Activated CD8-positive, alpha-beta memory T cell treated with anti-CD3 and anti-CD28 coated beads for 36 hours (primary cell): ENCODE data around the gene MINK1. TPM values are rescaled to one million over a fixed set of nuclear protein-coding genes. Genes with fewer than 3 reads are reported as not detected.

Experiments
- CTCF ChIA-PET: fragments of 350-600 bp; sonication (Branson Sonifier 250); formaldehyde crosslinking; loops from one replicate; lab custom pipeline; 2021; ENCODE audit warnings: antibody characterized with exemption; lab: Charles Lee
- POLR2A ChIA-PET: fragments of 350-600 bp; sonication (Branson Sonifier 250); formaldehyde crosslinking; loops from one replicate; lab custom pipeline; 2021; ENCODE audit warnings: antibody characterized with exemption; lab: Charles Lee
- total RNA-seq, 2 experiments: library from RNA; stranded (reverse); gene quantifications; one replicate each; pipeline ENCODE4 v1.2.3, GENCODE V29; 2021

The MINK1 gene
- total RNA-seq, 2 experiments from 2014 or later: 46.8 to 48.5 TPM

DNA sequence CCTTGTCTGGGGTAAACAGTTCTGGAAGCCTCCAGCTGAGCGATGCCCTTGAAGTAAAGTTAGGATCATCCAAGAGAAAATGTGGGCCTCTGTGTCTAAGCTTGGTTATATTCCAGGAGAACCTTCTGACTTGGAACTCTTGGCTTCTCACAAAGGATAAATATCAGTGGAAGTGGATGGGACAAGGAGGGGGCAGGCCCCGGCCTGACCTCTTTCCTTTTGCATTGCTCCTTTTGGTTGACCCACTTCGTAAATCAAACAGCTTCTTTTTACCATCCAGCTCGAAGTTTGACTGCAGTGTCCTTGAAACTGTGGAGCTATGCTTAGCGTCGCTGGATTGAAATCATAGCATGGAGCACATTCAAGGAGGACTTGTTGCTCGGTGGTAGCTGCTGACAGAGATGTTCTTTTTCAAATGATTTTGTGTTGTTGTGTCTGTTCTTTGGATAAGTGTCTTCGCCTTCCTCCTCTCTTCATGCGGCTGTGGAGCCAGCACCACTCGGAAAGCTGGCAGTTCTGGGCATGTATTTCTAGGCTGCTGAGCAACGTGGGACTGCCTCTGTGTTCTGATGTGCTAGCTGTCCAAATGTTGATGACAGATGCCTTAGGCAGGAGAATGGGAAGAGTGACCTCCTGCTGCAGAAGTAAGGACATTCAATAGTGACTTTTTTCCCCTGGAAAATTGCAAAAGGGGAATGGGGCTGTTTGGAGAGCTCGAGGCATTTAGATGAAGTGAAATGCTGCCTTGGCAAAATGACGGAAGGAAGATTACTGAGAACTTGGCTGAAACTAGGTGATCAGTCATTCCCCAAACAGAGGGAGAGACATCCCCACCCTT is 4.5 kb downstream of the MINK1 start:
- POLR2A ChIA-PET: interaction anchor here (0.6 to 0.9 kb wide), 2 partner anchors 20 to 31 kb away, joined by 4 to 7 read pairs; partner anchors contain the start of gene PLD2
- CTCF ChIA-PET: interaction anchor here (1.4 kb wide), 1 partner anchor 49 kb away, joined by 4 read pairs; no protein-coding TSS in a partner anchor

DNA sequence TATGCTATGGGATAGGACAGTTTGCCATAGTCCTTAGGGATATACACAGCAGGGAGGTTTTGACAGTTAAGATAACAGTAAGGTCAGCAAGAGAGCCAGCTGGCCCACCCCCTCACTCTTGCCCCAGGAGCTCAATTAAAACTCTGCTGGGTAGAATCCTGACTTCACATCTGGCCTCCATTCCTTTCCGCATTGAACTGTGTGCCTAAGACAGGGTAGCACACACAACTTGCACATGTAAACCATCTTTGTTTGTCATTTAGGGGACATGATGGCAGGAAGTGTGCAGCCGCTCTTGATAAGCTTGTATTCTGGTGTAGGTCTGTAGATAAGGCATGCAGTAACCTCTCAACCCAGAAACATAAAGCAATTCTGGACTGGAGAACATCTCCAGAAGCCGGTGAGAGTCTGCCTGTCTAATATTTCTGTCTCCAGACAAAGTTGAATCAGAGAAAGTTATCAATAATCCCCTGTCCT is 5.2 kb downstream of the MINK1 start:
- ChIA-PET CTCF (interaction anchor here (0.6 to 1.4 kb wide), 2 partner anchors 48 to 53 kb away, joined by 3 to 4 read pairs; no protein-coding TSS in a partner anchor), POLR2A (interaction anchor here (0.9 kb wide), 1 partner anchor 32 kb away, joined by 7 read pairs; the partner anchor contains the start of gene PLD2)

DNA sequence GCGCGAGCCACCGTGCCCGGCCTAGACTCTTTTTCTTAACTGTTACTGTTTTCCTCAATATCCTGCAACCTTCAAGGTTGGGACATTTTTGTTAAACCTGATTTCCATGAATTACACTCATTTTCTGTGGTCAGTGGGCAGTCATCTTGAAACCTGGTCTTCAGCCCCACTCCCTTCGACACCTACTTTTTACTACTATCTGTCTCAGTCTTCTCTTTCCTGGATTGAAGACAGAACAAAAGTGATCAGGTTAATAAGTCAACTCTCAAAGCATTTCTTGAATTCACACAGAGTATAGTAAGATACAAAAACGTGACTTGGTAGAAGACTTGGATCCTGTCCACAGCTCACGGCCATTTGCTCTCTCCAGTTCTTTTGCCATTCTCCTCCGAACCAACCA is 6.1 kb downstream of the MINK1 start:
- CTCF ChIA-PET: no interaction called here
- POLR2A ChIA-PET: interaction anchor here (0.6 kb wide), 2 partner anchors 123 to 641 kb away, joined by 3 to 6 read pairs; no protein-coding TSS in a partner anchor

DNA sequence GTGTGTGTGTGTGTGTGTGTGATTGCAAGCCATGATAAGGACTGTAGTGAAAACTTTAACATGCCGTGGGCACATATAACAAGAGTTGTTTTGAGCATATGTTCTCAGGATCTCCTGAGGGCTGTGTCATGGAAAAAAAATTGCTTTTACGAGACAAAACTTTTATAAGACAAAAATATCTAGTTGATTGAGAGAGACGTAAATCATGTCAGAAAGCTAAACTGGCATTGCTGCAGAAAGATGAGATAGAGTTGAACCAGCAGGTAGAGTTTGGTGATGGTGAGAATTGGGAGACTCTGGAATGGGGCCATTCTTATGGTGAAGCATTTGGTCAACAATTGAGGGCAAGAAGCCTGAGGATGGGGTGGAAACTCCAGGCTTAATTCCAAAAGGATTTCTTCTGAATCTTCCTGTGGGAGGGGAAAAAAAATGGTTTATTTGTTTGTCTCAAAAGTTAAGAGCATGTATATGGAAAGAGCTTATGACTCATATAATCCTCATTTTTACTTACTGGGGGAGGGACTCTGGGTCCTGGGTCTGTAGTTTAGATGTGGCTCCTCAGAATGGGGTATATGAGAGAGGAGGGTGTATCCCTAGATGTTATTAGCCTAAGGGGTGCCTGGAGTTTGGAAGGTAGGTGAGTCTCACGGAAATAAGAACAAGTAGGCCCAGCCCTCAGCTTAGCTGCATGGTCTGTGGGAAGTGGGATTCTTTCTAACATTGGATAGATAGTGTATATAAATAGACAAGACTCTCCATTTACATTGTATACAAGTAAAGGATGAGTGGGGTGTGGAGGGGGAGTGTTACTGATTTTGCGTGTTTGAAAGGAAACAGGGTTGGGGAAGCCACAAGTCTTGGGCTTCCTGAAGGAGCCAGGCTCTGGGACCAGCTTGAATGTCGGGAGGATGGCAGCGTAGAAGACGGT is 7.1 kb downstream of the MINK1 start:
- ChIA-PET POLR2A (interaction anchor here (0.6 kb wide), 2 partner anchors 124 to 642 kb away, joined by 3 to 6 read pairs; no protein-coding TSS in a partner anchor), CTCF (no interaction called here)

DNA sequence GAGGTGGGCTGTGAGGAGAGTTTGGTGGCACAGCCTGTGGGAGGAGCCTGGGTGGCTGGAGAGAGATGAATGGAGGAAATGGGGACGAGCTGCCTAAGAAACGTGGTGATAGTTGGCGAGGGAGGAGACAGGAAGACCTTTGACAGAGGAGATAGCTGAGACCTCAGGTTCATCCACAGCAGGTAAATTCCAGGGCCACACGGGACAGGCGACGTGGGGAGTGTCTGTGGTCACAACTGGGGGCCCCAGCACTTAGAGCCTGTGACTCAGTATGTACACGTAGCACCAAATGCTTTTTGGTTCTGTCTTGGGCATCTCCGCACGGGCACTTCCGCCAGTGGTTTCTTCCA is 7.7 kb downstream of the MINK1 start:
- POLR2A ChIA-PET: no interaction called here
- CTCF ChIA-PET: no interaction called here

DNA sequence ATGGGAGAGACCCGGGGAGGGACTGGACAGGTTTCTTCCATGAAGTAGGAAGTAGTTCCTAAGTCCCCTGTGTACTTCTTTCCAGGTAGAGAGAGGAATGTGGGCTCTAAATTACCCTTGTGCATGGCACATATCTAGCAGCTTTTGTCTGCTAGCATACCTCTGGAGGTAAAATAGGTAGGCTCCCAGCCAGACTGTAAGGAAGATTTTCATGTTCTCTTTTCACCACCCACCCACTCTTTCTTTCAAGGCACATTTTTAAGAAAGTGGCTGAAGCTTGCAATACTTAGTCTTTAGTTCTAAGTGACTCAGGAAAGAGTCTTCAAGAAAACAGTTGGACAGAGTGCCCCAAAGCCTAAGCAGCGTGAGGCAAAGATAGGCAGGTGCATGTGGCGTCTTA is 9.2 kb downstream of the MINK1 start:
- CTCF ChIA-PET: no interaction called here

DNA sequence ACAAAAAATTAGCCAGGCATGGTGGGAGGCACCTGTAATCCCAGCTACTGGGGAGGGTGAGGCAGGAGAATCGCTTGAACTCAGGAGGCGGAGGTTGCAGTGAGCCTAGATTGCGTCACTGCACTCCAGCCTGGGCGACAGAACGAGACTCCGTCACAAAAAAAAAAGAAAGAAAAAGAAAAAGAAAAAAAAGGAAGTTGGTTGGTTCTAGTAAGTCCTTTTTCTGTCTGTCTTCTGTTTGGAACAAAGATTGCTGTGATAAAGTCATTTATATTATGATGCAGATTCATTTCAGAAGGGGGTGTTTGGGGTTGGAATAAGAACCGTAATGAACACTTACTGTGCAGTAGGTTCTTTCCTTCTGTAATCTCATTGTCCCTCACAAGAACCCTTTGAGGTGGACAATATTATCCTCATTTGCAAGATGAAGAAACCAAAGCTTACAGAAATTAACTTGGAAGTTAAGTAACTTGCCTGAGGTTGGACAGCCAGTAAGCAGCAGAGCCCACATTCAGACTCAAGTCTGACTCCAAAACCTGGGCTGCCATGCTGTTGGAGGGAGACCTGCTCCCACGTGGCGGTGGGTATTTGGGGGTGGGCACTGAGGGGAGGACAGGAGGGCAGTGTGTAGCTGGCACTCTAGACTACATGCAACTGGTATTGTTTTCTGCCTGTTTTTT is 10.3 kb downstream of the MINK1 start:
- CTCF ChIA-PET: no interaction called here
- POLR2A ChIA-PET: no interaction called here

More for the DNA sequence above, 9.2 kb downstream of the MINK1 start:
- POLR2A ChIA-PET: no interaction called here

DNA sequence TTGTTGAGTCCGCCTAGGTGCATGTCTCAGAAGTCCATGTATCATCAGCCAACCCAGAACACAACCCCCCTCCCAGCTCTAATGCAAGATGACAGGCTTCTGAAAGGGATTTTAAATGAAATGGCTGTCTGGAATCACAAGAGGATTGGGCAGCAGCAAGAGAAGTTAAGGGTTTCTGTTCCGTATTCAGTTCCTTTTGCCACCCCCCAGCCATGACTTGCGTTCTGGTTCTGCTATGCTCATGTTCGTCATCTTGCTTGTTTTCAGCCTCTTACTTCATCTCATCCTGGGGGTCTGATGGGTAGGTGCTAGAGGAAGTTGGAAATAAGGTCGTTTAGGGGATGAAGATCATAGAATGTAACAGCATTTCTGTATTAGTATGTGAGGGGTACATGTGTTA is 12.0 kb downstream of the MINK1 start:
- CTCF ChIA-PET: interaction anchor here (0.5 kb wide), 1 partner anchor 628 kb away, joined by 3 read pairs; no protein-coding TSS in a partner anchor
- POLR2A ChIA-PET: no interaction called here

DNA sequence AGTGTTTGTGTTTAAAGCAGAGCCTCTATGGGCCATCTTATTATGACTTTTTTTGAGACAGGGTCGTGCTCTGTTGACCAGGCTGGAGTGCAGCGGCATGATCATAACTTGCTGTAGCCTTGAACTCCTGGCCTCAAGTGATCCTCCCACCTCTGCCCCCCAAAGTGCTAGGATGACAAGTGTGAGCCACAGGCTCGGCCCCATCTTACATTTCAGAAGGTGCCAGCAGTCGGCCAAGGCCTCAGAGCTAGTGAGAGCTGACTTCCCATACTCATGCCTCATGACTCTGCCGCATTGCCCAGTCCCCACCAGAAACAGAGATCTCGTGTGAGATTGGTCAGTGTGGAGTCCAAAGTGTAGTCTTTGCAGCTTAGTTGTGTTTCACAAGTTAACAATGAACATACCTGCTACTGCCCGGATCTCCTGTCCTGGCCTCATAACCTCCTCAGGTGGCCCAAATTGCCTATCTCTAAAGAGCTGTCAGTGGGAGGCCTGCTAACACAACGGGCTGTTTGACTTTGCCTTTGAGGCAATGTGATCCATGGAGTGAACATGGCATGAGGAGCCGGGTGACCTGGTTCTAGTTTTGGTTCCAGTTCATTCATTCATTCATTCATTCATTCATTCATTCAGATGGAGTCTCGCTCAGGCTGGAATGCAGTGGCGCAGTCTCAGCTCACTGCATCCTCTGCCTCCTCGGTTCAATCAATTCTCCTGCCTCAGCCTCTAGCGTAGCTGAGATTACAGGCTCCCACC is 13.7 kb downstream of the MINK1 start:
- CTCF ChIA-PET: no interaction called here
- POLR2A ChIA-PET: no interaction called here

DNA sequence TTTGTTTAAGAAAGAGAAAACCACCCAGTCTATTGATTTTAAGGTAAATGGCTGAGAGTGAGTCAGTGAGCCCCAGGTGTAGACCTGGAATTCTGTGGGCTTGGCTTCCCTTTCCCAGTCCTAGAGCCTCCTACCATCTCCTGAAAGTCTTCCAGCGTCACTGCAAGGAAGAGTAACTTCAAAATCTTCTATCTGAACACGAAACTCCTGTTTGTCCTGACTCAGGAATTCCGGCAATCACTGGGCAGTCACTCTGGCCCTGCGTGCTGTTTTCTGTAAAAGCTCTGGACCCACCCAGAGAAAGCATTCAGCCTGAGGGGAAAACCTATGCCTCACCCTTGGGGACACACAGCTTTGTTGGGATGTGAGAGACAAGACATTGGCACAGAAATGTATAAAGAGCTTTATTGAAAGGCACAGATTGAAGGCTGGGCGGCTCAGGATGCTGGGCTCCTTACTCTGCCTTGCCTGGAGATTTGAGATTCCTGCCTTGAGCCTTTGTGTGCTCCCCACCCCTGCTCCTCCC is 15.9 kb downstream of the MINK1 start:
- CTCF ChIA-PET: no interaction called here
- POLR2A ChIA-PET: no interaction called here

DNA sequence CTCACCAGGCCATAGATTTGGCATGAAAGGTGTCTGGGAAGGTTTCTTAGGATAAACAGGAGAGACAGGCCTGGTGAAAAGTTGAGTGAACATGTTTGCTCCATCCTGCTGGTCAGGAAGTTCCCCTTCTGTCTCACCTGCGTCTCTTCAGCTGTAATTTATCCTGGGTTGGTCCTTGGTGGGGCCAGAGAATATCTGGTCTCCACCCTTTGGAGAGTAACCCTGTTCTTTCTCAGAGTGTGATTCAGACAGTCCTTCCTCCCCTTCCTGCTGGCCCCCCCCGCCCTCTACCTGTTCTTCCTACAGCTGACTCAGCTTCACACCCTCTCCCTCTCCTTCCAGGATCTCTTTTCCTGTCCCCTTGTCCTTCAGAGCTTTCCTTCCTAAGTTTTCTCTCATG is 17.1 kb downstream of the MINK1 start:
- CTCF ChIA-PET: no interaction called here

DNA sequence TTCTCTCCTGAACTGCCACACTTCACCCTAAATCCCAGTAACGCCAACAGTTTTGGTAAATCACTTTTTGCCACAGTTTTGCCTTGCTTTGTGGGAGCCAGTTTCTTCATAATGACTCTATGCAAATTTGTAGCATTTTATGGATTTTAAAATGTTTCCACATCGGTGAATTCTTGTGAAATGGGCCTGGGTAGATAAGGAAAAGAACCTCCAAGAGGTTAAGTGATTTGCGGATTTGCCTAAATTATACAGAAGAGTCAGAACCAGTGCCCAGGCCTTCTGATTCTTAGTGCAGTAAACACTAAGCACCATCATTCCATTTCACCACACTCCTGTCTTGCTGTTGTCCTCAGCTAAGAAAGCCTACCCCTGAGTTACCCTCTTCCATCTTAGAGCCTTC is 17.9 kb downstream of the MINK1 start:
- ChIA-PET POLR2A (no interaction called here), CTCF (interaction anchor here (1.0 kb wide), 1 partner anchor 141 kb away, joined by 3 read pairs; no protein-coding TSS in a partner anchor)

More for the DNA sequence above, 17.1 kb downstream of the MINK1 start:
- POLR2A ChIA-PET: no interaction called here

DNA sequence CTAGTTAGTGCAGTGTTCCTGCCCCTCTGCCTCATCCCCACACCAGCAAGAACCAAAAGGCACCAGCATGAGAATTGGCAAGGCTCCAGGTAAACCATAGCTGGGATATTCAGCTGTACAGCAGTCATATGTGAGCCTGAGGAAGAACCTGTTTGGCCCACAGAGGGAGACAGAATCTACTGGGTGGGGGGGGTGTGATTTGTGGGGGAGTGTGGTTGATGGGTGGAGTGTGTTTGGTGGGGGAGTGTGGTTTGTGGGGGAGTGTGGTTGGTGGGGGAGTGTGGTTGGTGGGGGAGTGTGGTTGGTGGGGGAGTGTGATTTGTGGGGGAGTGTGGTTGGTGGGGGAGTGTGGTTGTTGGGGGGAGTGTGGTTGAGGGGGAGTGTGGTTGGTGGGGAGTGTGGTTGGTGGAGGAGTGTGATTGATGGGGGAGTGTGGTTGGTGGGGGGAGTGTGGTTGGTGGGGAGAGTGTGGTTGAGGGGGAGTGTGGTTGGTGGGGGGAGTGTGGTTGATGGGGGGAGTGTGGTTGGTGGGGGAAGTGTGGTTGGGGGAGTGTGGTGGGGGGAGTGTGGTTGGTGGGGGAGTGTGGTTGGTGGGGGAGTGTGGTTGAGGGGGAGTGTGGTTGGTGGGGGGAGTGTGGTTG is 19.5 kb downstream of the MINK1 start:
- CTCF ChIA-PET: no interaction called here
- POLR2A ChIA-PET: interaction anchor here (0.6 to 0.7 kb wide), 2 partner anchors 18 to 226 kb away, joined by 4 read pairs; partner anchors contain the start of gene ZFP3

DNA sequence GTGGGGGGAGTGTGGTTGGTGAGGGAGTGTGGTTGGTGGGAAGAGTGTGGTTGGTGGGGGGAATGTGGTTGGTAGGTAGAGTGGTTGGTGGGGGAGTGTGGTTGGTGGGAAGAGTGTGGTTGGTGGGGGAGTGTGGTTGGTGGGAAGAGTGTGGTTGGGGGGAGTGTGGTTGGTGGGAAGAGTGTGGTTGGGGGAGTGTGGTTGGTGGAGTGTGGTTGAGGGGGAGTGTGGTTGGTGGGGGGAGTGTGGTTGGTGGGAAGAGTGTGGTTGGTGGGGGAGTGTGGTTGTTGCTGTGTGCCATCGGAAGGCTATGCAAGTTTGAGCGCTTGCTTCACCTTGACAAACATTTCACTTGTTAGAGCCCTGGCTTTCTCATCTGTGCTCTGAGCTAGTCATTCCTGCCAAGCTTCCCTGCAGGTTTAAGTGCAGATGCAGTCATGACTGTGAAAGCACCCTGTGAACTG is 20.1 kb downstream of the MINK1 start:
- ChIA-PET POLR2A (no interaction called here), CTCF (no interaction called here)

DNA sequence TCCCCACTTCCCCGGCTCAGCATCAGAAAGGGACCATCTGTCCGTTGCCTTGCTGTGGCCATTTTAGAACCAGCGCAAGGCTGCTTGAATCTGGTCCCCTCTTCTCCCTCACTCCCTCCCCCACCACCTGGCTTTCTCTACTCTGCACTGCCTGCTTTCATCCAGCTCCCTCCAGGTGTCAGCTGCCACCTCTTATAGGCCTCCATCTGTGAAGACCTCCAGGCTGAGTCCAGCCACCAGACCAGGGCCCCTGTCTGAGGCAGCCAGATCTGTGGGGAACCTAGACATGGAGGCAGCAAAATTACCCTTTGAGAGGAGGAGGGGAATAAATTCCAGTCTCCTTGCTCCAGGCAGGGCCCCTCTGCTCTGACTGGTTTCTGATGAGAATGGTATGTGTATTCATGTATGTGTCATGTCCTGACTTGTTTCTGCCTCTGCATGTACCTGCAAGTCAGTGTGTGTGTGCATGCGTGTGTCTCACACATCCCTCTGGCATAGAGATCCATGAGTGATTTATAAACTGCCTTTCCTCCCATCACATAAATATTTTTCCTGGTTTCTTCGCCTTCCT is 21.1 kb downstream of the MINK1 start:
- CTCF ChIA-PET: no interaction called here
- POLR2A ChIA-PET: no interaction called here

DNA sequence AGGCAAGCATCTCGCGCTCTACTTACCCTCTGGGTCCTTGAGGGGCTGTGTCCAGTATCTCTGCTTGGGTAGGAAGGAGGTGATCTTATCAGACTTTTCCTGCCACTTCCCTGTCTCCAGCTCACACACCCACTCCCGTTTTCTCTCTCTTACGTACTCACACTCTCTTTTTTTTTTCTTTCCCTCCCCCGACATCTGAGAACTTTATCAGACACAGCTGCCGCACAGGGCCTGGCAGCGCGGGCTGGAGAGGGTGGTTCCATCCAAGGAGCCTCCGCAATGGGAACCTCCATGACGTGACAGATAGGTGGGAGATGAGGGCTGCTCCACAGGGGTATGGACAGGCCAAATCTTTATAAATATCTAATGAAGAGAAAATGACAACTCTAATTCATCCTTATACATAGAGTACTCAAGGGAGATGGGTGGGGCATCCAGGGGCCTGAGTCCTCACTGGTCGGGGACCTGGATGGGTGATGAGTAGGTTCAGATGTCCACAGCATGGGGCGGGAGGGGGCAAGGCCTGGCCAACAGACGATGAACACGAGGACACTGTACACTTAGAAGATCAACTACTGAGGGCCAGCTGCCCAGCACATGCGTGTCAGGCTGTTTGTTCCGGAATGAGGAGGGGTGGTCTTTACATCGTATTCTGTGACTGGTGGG is 23.3 kb downstream of the MINK1 start:
- CTCF ChIA-PET: interaction anchor here (0.7 kb wide), 1 partner anchor 125 kb away, joined by 5 read pairs; no protein-coding TSS in a partner anchor
- POLR2A ChIA-PET: no interaction called here

DNA sequence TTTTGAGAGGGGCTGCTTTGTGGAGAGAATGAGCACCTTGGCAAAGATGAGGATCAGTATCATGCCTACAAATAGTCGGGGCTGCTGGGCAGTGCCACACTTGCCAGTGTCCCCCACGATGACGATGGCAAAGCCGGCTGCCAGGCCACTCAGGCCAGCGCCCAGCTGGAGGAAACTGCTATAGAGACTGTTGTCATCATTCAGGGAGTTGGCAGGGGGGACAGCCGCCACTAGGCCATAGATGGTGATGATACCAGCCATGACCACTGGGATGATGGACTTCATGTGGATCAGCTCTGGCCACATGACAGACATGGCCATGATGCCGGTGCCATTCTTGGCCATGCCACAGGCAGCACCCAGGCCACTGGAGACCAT is 23.8 kb downstream of the MINK1 start:
- CTCF ChIA-PET: no interaction called here
- POLR2A ChIA-PET: no interaction called here
